WTC11 (cell line): ENCODE measurements around the gene POLK.

Source experiments
- AFF4 ChIP-seq: sonication (generic); formaldehyde crosslinking; IDR thresholded peaks from 2 replicates; pipeline ENCODE4 v1.8.1; 2023; ENCODE audit warnings: mild to moderate bottlenecking, missing genetic modification reagents, borderline replicate concordance
- CREM ChIP-seq: sonication (generic); formaldehyde crosslinking; IDR thresholded peaks from 2 replicates; pipeline ENCODE4 v1.8.1; 2022; ENCODE audit warnings: mild to moderate bottlenecking, missing genetic modification reagents, moderate library complexity
- CTCF ChIP-seq: fragments of 200-600 bp; IDR thresholded peaks from 2 replicates; pipeline ENCODE4 v1.8.0; 2022; ENCODE audit warnings: antibody characterized with exemption
- KAT7 ChIP-seq: sonication (generic); formaldehyde crosslinking; IDR thresholded peaks from 2 replicates; pipeline ENCODE4 v1.8.1; 2023; ENCODE audit warnings: missing genetic modification reagents, mild to moderate bottlenecking, borderline replicate concordance
- MAX ChIP-seq: sonication (generic); formaldehyde crosslinking; IDR thresholded peaks from 2 replicates; pipeline ENCODE4 v1.8.0; 2022; ENCODE audit warnings: mild to moderate bottlenecking, missing genetic modification reagents
- RELA ChIP-seq: sonication (generic); formaldehyde crosslinking; IDR thresholded peaks from 2 replicates; pipeline ENCODE4 v1.8.1; 2022; ENCODE audit warnings: missing genetic modification reagents, mild to moderate bottlenecking, borderline replicate concordance
- TCF7 ChIP-seq: sonication (generic); formaldehyde crosslinking; IDR thresholded peaks from 2 replicates; pipeline ENCODE4 v1.8.0; 2022; ENCODE audit warnings: mild to moderate bottlenecking, low read depth, missing genetic modification reagents, moderate library complexity
- ZNF416 ChIP-seq: fragments of 250-450 bp; sonication (Bioruptor Pico); IDR thresholded peaks from 2 replicates; pipeline ENCODE4 v1.9.0; 2021; ENCODE audit warnings: mild to moderate bottlenecking, inconsistent platforms

- TF ChIP-seq CTCF (no peak), AFF4 (no peak), TCF7 (no peak), KAT7 (no peak), MAX (no peak), RELA (CRISPR knock-in tag) (no peak), CREM (CRISPR knock-in tag) (no peak), ZNF416 (CRISPR knock-in tag) (no peak)
These were observed 90.3 kb downstream of the POLK start for GRCh38 chr5:75601996-75602395.
